Measurements from ENCODE around the gene PUDP.
"Not testable (repeated sequence)": the region's sequence is repeated elsewhere in the genome, so short reads cannot be mapped to it uniquely, and the experiment has no call there.

PUDP gene

DNA sequence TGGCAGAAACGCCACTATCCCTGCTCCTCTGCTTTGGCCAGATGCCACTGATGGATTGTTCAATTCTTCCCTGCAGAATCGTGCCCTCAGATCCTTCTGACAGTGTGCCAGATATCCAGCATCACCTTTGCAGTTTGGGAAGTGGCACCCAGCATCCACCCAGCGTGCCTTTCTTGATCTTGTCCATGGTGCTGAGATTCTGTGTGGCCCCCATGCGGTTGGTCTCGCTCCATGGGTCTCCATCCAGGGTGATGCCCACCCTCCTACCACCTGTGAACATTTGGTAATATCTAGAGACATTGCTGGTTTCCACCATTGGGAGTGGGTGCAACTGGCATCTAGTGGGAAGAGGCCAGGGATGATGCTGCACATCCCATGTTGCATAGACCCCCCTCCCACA is 121.6 kb downstream of the PUDP start:
- DNase-seq (ENCODE audit: low read depth): not testable (repeated sequence)

GRCh38 chrX:7025471-7025870 is 122.5 kb downstream of the PUDP start:
- no peak for DNase-seq (ENCODE audit: low read depth)

DNA sequence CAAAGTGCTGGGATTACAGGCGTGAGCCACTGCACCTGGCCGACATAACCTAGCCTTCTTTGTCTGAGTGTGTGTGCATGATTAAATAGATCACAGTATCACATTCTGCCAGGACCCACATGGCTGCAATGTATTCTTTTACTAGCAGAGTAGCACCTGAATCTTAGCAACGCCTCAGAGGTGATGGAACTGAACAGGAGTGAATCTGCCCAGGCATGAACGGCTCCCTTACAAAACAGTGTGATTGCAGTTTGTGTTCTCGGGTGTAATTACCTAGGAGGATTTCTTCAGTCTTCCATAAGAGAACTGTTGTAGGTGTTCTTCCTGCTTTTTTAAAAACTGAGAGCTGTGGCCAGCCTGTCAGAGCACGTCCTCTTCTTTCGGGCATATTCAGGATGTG is 123.1 kb downstream of the PUDP start:
- no peak for DNase-seq (ENCODE audit: low read depth)

DNA sequence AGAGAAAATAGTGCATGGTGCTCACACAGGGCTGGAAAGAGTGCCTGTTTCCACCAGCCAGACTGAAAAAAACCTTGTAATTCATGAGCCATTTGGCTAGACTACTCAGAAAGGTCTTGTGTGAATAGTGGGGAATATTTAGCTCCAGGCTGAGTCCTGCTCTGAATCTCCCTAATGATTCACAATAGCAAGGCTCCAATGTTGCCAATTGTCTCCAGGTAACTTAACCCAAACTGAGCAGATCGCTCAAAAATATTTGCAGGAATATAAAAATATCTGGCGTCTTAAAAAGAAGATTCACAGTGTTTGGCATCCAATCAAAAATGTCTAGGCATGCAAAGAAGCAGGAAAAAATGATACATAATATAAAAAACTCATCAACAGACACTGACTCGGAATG is 125.0 kb downstream of the PUDP start:
- not testable (repeated sequence) for DNase-seq (ENCODE audit: low read depth)

- DNase-seq (ENCODE audit: low read depth): no peak
Measured at GRCh38 chrX:7021991-7022390, 126.0 kb downstream of the PUDP start.

DNA sequence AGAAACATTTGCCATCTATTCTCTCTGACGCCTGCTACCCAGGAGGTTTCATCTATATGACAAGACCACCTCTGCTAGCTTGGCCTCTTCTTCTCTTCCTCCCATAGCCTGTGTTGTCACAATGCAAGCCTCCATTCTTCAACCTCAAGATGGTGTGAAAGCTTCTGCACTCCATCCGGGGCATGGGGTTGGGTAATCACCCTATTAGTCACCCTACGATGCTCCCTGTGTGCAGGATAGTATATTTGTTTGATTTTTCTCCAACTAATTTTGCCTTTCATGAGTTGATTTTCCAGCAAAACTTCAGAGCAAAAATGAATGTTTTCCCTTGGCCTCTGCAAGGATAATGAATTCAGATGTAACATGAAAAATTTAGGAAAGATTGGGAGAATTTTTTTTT is 128.4 kb downstream of the PUDP start:
- no peak for DNase-seq (ENCODE audit: low read depth)

- not testable (repeated sequence) for DNase-seq (ENCODE audit: low read depth)
Measured at GRCh38 chrX:7012262-7012834, 135.6 kb downstream of the PUDP start.

- not testable (repeated sequence) for DNase-seq (ENCODE audit: low read depth)
Measured at GRCh38 chrX:7010897-7011296, 137.1 kb downstream of the PUDP start.

- DNase-seq (ENCODE audit: low read depth): not testable (repeated sequence)
Measured at GRCh38 chrX:7007328-7007727, 140.6 kb downstream of the PUDP start.

All from stimulated activated CD8-positive, alpha-beta memory T cell treated with anti-CD3 and anti-CD28 coated beads, Interleukin-15, amount 100 ng/mL, for 24 hours (primary cell).